Endothelial cell of umbilical vein (primary cell): ENCODE measurements around the gene IKZF4. TPM values are rescaled to one million over a fixed set of nuclear protein-coding genes. Genes with fewer than 3 reads are reported as not detected.

Experiments
- BruUV-seq: library from RNA; stranded (reverse); fragments of 400-500 nt; replicated peaks from 2 replicates; lab custom pipeline; 2021; lab: Mats Ljungman, UMichigan
- CTCF ChIA-PET: fragments of 300-600, 350-600 bp; sonication (Branson Sonifier 250); formaldehyde crosslinking; loops from one replicate; lab custom pipeline; 2021; ENCODE audit warnings: antibody characterized with exemption, inconsistent platforms; lab: Charles Lee
- POLR2A ChIA-PET: fragments of 300-600, 350-600 bp; sonication (Branson Sonifier 250); formaldehyde crosslinking; loops from one replicate; lab custom pipeline; 2021; ENCODE audit warnings: antibody characterized with exemption, inconsistent platforms; lab: Charles Lee
- DNase-seq: peaks from one replicate; pipeline ENCODE4 v3.0.0-alpha.2; 2011; ENCODE audit warnings: low read depth, low spot score
- FAIRE-seq: peaks from 2 replicates; lab custom pipeline; 2011; peaks lifted over from hg19 to GRCh38; lab: Jason Lieb, UNC
- H2AFZ ChIP-seq: 2 replicates; pipeline ENCODE4 v1.6.0; 2012; ENCODE audit warnings: low read depth, low read length, control low read depth, inconsistent platforms
- H3K27ac ChIP-seq: 2 replicates; pipeline ENCODE4 v1.5.1; 2011; ENCODE audit warnings: low read depth, mild to moderate bottlenecking, control low read depth, low read length, moderate library complexity; ENCODE audit not compliant: insufficient read depth
- H3K27me3 ChIP-seq, 2 experiments: 2 replicates each; pipeline versions ENCODE4 v1.6.0 to v1.6.1; 2011; ENCODE audit warnings: low read length in 2 of 2, mixed read lengths in 1 of 2; ENCODE audit not compliant: control insufficient read depth in 2 of 2, insufficient read depth in 2 of 2
- H3K36me3 ChIP-seq, 2 experiments: 2 replicates in 1 of 2; 3 replicates in 1 of 2; pipeline ENCODE4 v1.5.1; 2011; ENCODE audit warnings: low read length in 2 of 2, mild to moderate bottlenecking in 1 of 2, moderate library complexity in 1 of 2; ENCODE audit not compliant: control insufficient read depth in 2 of 2, insufficient read depth in 2 of 2; ENCODE audit errors: extremely low read depth in 1 of 2
- H3K4me1 ChIP-seq: 3 replicates; pipeline ENCODE4 v1.5.1; 2011; ENCODE audit warnings: mild to moderate bottlenecking, low read length; ENCODE audit not compliant: control insufficient read depth, insufficient read depth; ENCODE audit errors: extremely low read depth
- H3K4me2 ChIP-seq: 2 replicates; pipeline ENCODE4 v1.6.1; 2011; ENCODE audit warnings: low read length, control low read depth, mixed read lengths; ENCODE audit not compliant: insufficient read depth
- H3K4me3 ChIP-seq, 3 experiments: fragments of 200-600 bp in 1 of 3; sonication (generic), shearing (Covaris generic) in 1 of 3; replicated peaks in 1 of 3; 2 replicates each; pipeline ENCODE4 v1.5.1; 2011 to 2016; ENCODE audit warnings: control low read depth in 3 of 3, low read length in 3 of 3, mild to moderate bottlenecking in 2 of 3, inconsistent platforms in 1 of 3, low read depth in 1 of 3, moderate library complexity in 1 of 3; ENCODE audit not compliant: insufficient read depth in 1 of 3
- H3K79me2 ChIP-seq: 2 replicates; pipeline ENCODE4 v1.6.0; 2012; ENCODE audit warnings: low read length, inconsistent platforms; ENCODE audit not compliant: control insufficient read depth, insufficient read depth
- H3K9ac ChIP-seq: replicated peaks from 2 replicates; pipeline ENCODE3; 2011; ENCODE audit warnings: low read length, control low read depth; ENCODE audit not compliant: insufficient read depth; ENCODE audit errors: extremely low read depth
- H3K9me1 ChIP-seq: replicated peaks from 3 replicates; pipeline ENCODE4 v1.6.0; 2011; ENCODE audit warnings: mild to moderate bottlenecking, low read length; ENCODE audit not compliant: control insufficient read depth, insufficient read depth; ENCODE audit errors: extremely low read depth
- H3K9me3 ChIP-seq: replicated peaks from 2 replicates; pipeline ENCODE4 v1.5.1; 2012; ENCODE audit warnings: low read length, inconsistent platforms; ENCODE audit not compliant: control insufficient read depth, insufficient read depth
- H4K20me1 ChIP-seq: replicated peaks from 2 replicates; pipeline ENCODE3; 2011; ENCODE audit warnings: mild to moderate bottlenecking, low read length; ENCODE audit not compliant: control insufficient read depth, insufficient read depth; ENCODE audit errors: extremely low read depth
- EZH2 ChIP-seq: IDR thresholded peaks from 2 replicates; pipeline ENCODE4 v1.6.1; 2012; ENCODE audit warnings: borderline replicate concordance, low read depth, mild to moderate bottlenecking, moderate library complexity, low read length, inconsistent platforms; ENCODE audit not compliant: severe bottlenecking
- FOS ChIP-seq: IDR thresholded peaks from 2 replicates; pipeline ENCODE4 v1.6.1; 2011; ENCODE audit warnings: mild to moderate bottlenecking, low read length, moderate library complexity, borderline replicate concordance; ENCODE audit not compliant: insufficient read depth
- GATA2 ChIP-seq: IDR thresholded peaks from 2 replicates; pipeline ENCODE4 v1.7.0; 2011; ENCODE audit warnings: low read depth, mild to moderate bottlenecking, moderate library complexity, mixed read lengths, low read length; ENCODE audit not compliant: insufficient read length, insufficient read depth
- JUN ChIP-seq: IDR thresholded peaks from 2 replicates; pipeline ENCODE4 v1.6.1; 2011; ENCODE audit warnings: borderline replicate concordance, low read depth; ENCODE audit not compliant: insufficient read length, insufficient read depth
- MYC ChIP-seq: IDR thresholded peaks from one replicate; pipeline ENCODE4 v1.6.1; 2011; ENCODE audit warnings: mild to moderate bottlenecking, low read depth, low read length
- POLR2A ChIP-seq: IDR thresholded peaks from 2 replicates; pipeline ENCODE4 v1.6.1; 2012; ENCODE audit warnings: low read depth, mild to moderate bottlenecking, control low read depth, low read length
- POLR2AphosphoS5 ChIP-seq: IDR thresholded peaks from 2 replicates; pipeline ENCODE4 v1.6.1; 2012; ENCODE audit warnings: low read depth, mild to moderate bottlenecking, control low read depth, low read length, moderate library complexity; ENCODE audit not compliant: insufficient read depth
- dilution Hi-C: fragments of 300-500 bp; cut with MboI; formaldehyde crosslinking; loops from one replicate; pipeline ENCODE4 v1.15.0; 2019; ENCODE audit warnings: low sequenced_read_pairs; ENCODE audit not compliant: extremely low pct_ligation_motif_present
- intact Hi-C: fragments of 100-400 bp; cut with micrococcal nuclease; formaldehyde crosslinking; loops from one replicate; pipeline ENCODE4 v1.10.0; 2022
- polyA plus RNA-seq, 4 experiments: library from polyadenylated mRNA; depleted of rRNA in 3 of 4; stranded (reverse) in 3 of 4; unstranded in 1 of 4; fragments of >200 nt; gene quantifications; 2 replicates each; pipeline versions ENCODE4 v1.2.1 to v1.2.3, GENCODE V29; 2011 to 2012; ENCODE audit warnings: missing spikeins in 1 of 4
- total RNA-seq: library from RNA; stranded (reverse); gene quantifications from 2 replicates; pipeline ENCODE4 v1.2.3, GENCODE V29; 2021
- TF ChIP-seq, protein P1 (sequence below), 2 donors: IDR thresholded peaks; 1 replicate in 1 of 2; 2 replicates in 1 of 2; pipeline ENCODE4 v1.5.1; 2011; ENCODE audit warnings: low read length in 2 of 2, mild to moderate bottlenecking in 2 of 2, moderate library complexity in 2 of 2, control low read depth in 1 of 2, inconsistent platforms in 1 of 2, low read depth in 1 of 2; ENCODE audit not compliant: insufficient read depth in 1 of 2; ENCODE audit errors: extremely low read depth in 1 of 2
- TF ChIP-seq, protein P2 (sequence below): IDR thresholded peaks from 2 replicates; pipeline ENCODE4 v1.6.1; 2011; ENCODE audit not compliant: insufficient read depth, insufficient read length

The IKZF4 gene
- total and polyA plus RNA-seq, 2 donors (not counting 3 experiments of a cell fraction or from before 2014, with no cell fraction given), result 3.4 to 5.4 TPM

DNA sequence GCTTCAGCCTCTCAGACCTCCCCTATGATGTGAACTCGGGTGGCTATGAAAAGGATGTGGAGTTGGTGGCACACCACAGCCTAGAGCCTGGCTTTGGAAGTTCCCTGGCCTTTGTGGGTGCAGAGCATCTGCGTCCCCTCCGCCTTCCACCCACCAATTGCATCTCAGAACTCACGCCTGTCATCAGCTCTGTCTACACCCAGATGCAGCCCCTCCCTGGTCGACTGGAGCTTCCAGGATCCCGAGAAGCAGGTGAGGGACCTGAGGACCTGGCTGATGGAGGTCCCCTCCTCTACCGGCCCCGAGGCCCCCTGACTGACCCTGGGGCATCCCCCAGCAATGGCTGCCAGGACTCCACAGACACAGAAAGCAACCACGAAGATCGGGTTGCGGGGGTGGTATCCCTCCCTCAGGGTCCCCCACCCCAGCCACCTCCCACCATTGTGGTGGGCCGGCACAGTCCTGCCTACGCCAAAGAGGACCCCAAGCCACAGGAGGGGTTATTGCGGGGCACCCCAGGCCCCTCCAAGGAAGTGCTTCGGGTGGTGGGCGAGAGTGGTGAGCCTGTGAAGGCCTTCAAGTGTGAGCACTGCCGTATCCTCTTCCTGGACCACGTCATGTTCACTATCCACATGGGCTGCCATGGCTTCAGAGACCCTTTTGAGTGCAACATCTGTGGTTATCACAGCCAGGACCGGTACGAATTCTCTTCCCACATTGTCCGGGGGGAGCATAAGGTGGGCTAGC lies 13.9 kb downstream of the IKZF4 start:
- ChIA-PET CTCF (interaction anchor here (1.0 to 1.7 kb wide), 2 partner anchors 39 to 102 kb away, joined by 3 to 4 read pairs; no protein-coding TSS in a partner anchor), POLR2A (no interaction called here)
- Histone ChIP-seq H3K27ac (no peak overlapping the region), H3K36me3 (peaks cover 2 to 9% of the 10 kb centered on the region in 2 experiments), H3K4me1 (peaks cover 3% of the 10 kb centered on the region), H3K4me2 (no peak overlapping the region), H2AFZ (no peak overlapping the region), H3K9ac (no peak overlapping the region), H3K9me1 (no peaks in the 10 kb centered on the region), H4K20me1 (no peaks in the 10 kb centered on the region), H3K9me3 (no peaks in the 10 kb centered on the region), H3K4me3 (no peak overlapping the region), H3K27me3 (no peaks in the 10 kb centered on the region), H3K79me2 (no peaks in the 10 kb centered on the region)
- intact Hi-C loops (no loop called here), dilution Hi-C loops (no loop called here)
- TF ChIP-seq POLR2A (no peak), JUN (no peak), MYC (no peak), FOS (no peak), POLR2AphosphoS5 (no peak), EZH2 (no peak), GATA2 (no peak)
- TF ChIP-seq, protein P1, sequence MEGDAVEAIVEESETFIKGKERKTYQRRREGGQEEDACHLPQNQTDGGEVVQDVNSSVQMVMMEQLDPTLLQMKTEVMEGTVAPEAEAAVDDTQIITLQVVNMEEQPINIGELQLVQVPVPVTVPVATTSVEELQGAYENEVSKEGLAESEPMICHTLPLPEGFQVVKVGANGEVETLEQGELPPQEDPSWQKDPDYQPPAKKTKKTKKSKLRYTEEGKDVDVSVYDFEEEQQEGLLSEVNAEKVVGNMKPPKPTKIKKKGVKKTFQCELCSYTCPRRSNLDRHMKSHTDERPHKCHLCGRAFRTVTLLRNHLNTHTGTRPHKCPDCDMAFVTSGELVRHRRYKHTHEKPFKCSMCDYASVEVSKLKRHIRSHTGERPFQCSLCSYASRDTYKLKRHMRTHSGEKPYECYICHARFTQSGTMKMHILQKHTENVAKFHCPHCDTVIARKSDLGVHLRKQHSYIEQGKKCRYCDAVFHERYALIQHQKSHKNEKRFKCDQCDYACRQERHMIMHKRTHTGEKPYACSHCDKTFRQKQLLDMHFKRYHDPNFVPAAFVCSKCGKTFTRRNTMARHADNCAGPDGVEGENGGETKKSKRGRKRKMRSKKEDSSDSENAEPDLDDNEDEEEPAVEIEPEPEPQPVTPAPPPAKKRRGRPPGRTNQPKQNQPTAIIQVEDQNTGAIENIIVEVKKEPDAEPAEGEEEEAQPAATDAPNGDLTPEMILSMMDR (IDR thresholded peaks at IDR 0.05; ENCODE audit: extremely low read depth in 1 of 2, insufficient read depth in 1 of 2, low read depth in 1 of 2, low read length in 2 of 2), result no peak
- TF ChIP-seq, protein P2, sequence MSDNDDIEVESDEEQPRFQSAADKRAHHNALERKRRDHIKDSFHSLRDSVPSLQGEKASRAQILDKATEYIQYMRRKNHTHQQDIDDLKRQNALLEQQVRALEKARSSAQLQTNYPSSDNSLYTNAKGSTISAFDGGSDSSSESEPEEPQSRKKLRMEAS, result no peak
- BruUV-seq, result no TSS peak
- DNase-seq (no peak), FAIRE-seq (no peak)
